SK-N-SH (cell line): ENCODE measurements around the gene NTRK3. TPM values are rescaled to one million over a fixed set of nuclear protein-coding genes. Genes with fewer than 3 reads are reported as not detected.
A peak's percentile ranks its signal among the peaks of the same experiment; 100 is the strongest.

Experiments
- CTCF ChIA-PET: fragments of 300-600, 350-600 bp; formaldehyde crosslinking; extraction: SDS; loops from one replicate; lab custom pipeline; 2021; lab: Yijun Ruan, JAX
- POLR2A ChIA-PET: fragments of 350-600 bp; sonication (Branson Sonifier 250); formaldehyde crosslinking; extraction: SDS; loops from one replicate; lab custom pipeline; 2020; ENCODE audit warnings: antibody characterized with exemption, inconsistent platforms; lab: Yijun Ruan, JAX
- DNase-seq: peaks from one replicate; pipeline ENCODE4 v3.0.0; 2012
- H2AFZ ChIP-seq: fragments of 200-600 bp; sonication (generic); 2 replicates; pipeline ENCODE4 v1.8.1; 2016; ENCODE audit warnings: antibody characterized with exemption, mild to moderate bottlenecking, low read depth
- H3F3A ChIP-seq: fragments of 200-600 bp; sonication (generic); replicated peaks from 2 replicates; pipeline ENCODE3; 2016; ENCODE audit warnings: antibody characterized with exemption, mild to moderate bottlenecking; ENCODE audit not compliant: insufficient read depth
- H3K27ac ChIP-seq, 2 experiments: fragments of 200-500 bp in 1 of 2; fragments of 200-600 bp in 1 of 2; sonication (Bioruptor generic) in 1 of 2; sonication (generic), shearing (Covaris generic) in 1 of 2; 2 replicates each; pipeline versions ENCODE4 v1.5.1 to v1.6.1; 2014 to 2016; ENCODE audit warnings: low read depth in 2 of 2, inconsistent platforms in 1 of 2, low read length in 1 of 2, mild to moderate bottlenecking in 1 of 2, mixed read lengths in 1 of 2
- H3K27me3 ChIP-seq: fragments of 200-600 bp; sonication (generic), shearing (Covaris generic); 2 replicates; pipeline ENCODE4 v1.6.1; 2016; ENCODE audit warnings: mixed run types; ENCODE audit not compliant: insufficient read depth
- H3K36me3 ChIP-seq, 2 experiments: fragments of 200-500 bp in 1 of 2; fragments of 200-600 bp in 1 of 2; sonication (Bioruptor generic) in 1 of 2; sonication (generic) in 1 of 2; replicated peaks in 1 of 2; 2 replicates each; pipeline versions ENCODE3 to v1.5.1; 2014 to 2016; ENCODE audit warnings: low read length in 1 of 2, mild to moderate bottlenecking in 1 of 2; ENCODE audit not compliant: insufficient read depth in 2 of 2, control insufficient read depth in 1 of 2
- H3K4me1 ChIP-seq, 2 experiments: fragments of 200-500 bp in 1 of 2; fragments of 200-600 bp in 1 of 2; sonication (Bioruptor generic) in 1 of 2; sonication (generic), shearing (Covaris generic) in 1 of 2; 2 replicates each; pipeline versions ENCODE4 v1.5.1 to v1.6.1; 2014 to 2016; ENCODE audit warnings: low read depth in 1 of 2, low read length in 1 of 2, mixed run types in 1 of 2; ENCODE audit not compliant: insufficient read depth in 2 of 2, control insufficient read depth in 1 of 2
- H3K4me2 ChIP-seq: fragments of 200-600 bp; sonication (generic), shearing (Covaris generic); 2 replicates; pipeline ENCODE4 v1.6.1; 2017; ENCODE audit warnings: mixed run types
- H3K4me3 ChIP-seq, 2 experiments: fragments of 200-500 bp in 1 of 2; fragments of 200-600 bp in 1 of 2; sonication (Bioruptor generic) in 1 of 2; sonication (generic), shearing (Covaris generic) in 1 of 2; 2 replicates each; pipeline versions ENCODE4 v1.5.1 to v1.8.1; 2014 to 2016; ENCODE audit warnings: low read depth in 2 of 2, inconsistent platforms in 1 of 2, low read length in 1 of 2, mild to moderate bottlenecking in 1 of 2, mixed read lengths in 1 of 2, moderate library complexity in 1 of 2
- H3K79me2 ChIP-seq: fragments of 200-600 bp; sonication (generic); 2 replicates; pipeline ENCODE4 v1.8.1; 2017; ENCODE audit warnings: mild to moderate bottlenecking; ENCODE audit not compliant: insufficient read depth
- H3K9ac ChIP-seq: fragments of 200-600 bp; sonication (generic); 2 replicates; pipeline ENCODE4 v1.6.1; 2017; ENCODE audit warnings: mixed run types
- H3K9me2 ChIP-seq: fragments of 200-600 bp; sonication (generic); 2 replicates; pipeline ENCODE4 v1.6.1; 2017; ENCODE audit warnings: mixed run types
- H3K9me3 ChIP-seq: fragments of 200-600 bp; sonication (generic); 2 replicates; pipeline ENCODE4 v1.6.1; 2017; ENCODE audit warnings: mixed run types, mild to moderate bottlenecking, moderate library complexity
- H4K20me1 ChIP-seq: fragments of 200-600 bp; sonication (generic); 2 replicates; pipeline ENCODE4 v1.6.1; 2017; ENCODE audit warnings: mild to moderate bottlenecking, mixed run types; ENCODE audit not compliant: insufficient read depth
- CHD2 ChIP-seq: fragments of 150-350 bp; IDR thresholded peaks from 2 replicates; pipeline ENCODE4 v1.6.1; 2018; ENCODE audit warnings: low read length; ENCODE audit not compliant: partially characterized antibody
- CTCF ChIP-seq: fragments of 200-600 bp; sonication (generic); IDR thresholded peaks from 2 replicates; pipeline ENCODE4 v1.6.1; 2017; ENCODE audit warnings: antibody characterized with exemption, mild to moderate bottlenecking, moderate library complexity
- EP300 ChIP-seq, 2 experiments: IDR thresholded peaks; 2 replicates each; pipeline versions ENCODE4 v1.4.0 to v1.6.1; 2012; ENCODE audit warnings: borderline replicate concordance in 1 of 2, low read depth in 1 of 2, low read length in 1 of 2
- FOSL2 ChIP-seq: IDR thresholded peaks from 2 replicates; pipeline ENCODE4 v1.4.0; 2012; ENCODE audit warnings: low read depth, mild to moderate bottlenecking, moderate library complexity, borderline replicate concordance
- FOXJ3 ChIP-seq: sonication (generic); formaldehyde crosslinking; IDR thresholded peaks from 2 replicates; pipeline ENCODE4 v1.5.1; 2020; ENCODE audit warnings: mild to moderate bottlenecking, missing genetic modification reagents
- GATA2 ChIP-seq: sonication (generic); formaldehyde crosslinking; IDR thresholded peaks from 2 replicates; pipeline ENCODE4 v1.5.0; 2020; ENCODE audit warnings: mild to moderate bottlenecking, missing genetic modification reagents
- JUND ChIP-seq: IDR thresholded peaks from 2 replicates; pipeline ENCODE4 v1.4.0; 2012
- MXI1 ChIP-seq: IDR thresholded peaks from 2 replicates; pipeline ENCODE4 v1.6.1; 2012; ENCODE audit warnings: mild to moderate bottlenecking, low read depth, low read length, improper control_type of control experiment
- NFIC ChIP-seq: IDR thresholded peaks from 2 replicates; pipeline ENCODE4 v1.4.0; 2012; ENCODE audit warnings: borderline replicate concordance
- NRF1 ChIP-seq: IDR thresholded peaks from 2 replicates; pipeline ENCODE4 v1.6.1; 2012; ENCODE audit warnings: low read depth, mild to moderate bottlenecking, low read length
- PBX3 ChIP-seq: IDR thresholded peaks from 2 replicates; pipeline ENCODE4; 2012
- RCOR1 ChIP-seq: fragments of 150-350 bp; IDR thresholded peaks from 2 replicates; pipeline ENCODE4 v1.6.1; 2017; ENCODE audit warnings: antibody characterized with exemption, low read length
- RXRA ChIP-seq: IDR thresholded peaks from 2 replicates; pipeline ENCODE4 v1.4.0; 2012; ENCODE audit warnings: low read depth, mild to moderate bottlenecking, borderline replicate concordance
- SMC3 ChIP-seq: IDR thresholded peaks from 2 replicates; pipeline ENCODE4 v1.6.1; 2012; ENCODE audit warnings: low read depth, low read length, improper control_type of control experiment
- TCF12 ChIP-seq: IDR thresholded peaks from 2 replicates; pipeline ENCODE4 v1.4.0; 2012
- USF1 ChIP-seq: IDR thresholded peaks from 2 replicates; pipeline ENCODE4 v1.4.0; 2012; ENCODE audit warnings: low read depth, borderline replicate concordance
- WGBS: methylation state at CpG from one replicate; pipeline ENCODE4 v1.1.6; 2017; ENCODE audit warnings: low lambda C conversion rate; 5-methylcytosine and 5-hydroxymethylcytosine counted together
- polyA plus RNA-seq, 3 experiments: library from polyadenylated mRNA; depleted of rRNA; stranded (reverse); fragments of >200 nt; gene quantifications; 2 replicates each; pipeline ENCODE4 v1.2.3, GENCODE V29; 2012
- TF ChIP-seq, protein P1 (sequence below): IDR thresholded peaks from 2 replicates; pipeline ENCODE4 v1.4.0; 2012; ENCODE audit warnings: low read depth

Gene NTRK3
- polyA plus RNA-seq, 1 of the 3 experiments (the other 2 are of a cell fraction): 2.6 TPM

DNA sequence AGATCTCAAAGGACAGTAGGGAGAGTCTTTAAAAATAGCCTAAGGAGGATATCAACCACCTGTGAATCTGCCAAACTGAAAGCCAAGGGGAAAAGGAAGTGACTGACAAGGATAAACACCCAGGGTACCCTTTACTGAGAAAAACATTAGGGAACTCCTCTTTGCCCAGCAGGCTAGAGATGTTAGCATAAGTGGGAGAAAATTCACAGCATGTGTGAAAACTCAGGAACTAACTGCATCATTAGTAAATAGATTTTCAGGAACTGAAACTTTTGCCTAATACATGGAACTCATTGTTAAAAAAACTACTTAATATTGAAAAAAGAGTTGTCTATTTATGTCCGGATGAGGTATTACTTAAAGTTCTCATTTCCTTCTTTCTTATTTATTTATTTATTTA lies 375.5 kb downstream of the NTRK3 start:
- H3K27me3 ChIP-seq: no peaks in the 10 kb centered on the region
- ChIA-PET POLR2A (no interaction called here), CTCF (no interaction called here)
- H3K4me2 ChIP-seq: no peak overlapping the region
- no peaks in the 10 kb centered on the region; the same call in 1 of the 2 replicates for H3K9me2 ChIP-seq
- H3K4me3 ChIP-seq: no peak overlapping the region
- no peaks in the 10 kb centered on the region for H4K20me1 ChIP-seq
- no peak for DNase-seq
- H3K79me2 ChIP-seq: no peaks in the 10 kb centered on the region
- H2AFZ ChIP-seq: no peak overlapping the region
- H3K9ac ChIP-seq: no peak overlapping the region
- H3K9me3 ChIP-seq: peaks cover 8% of the 10 kb centered on the region
- H3K4me1 ChIP-seq: peaks cover 15 to 16% of the 10 kb centered on the region in 2 experiments; a peak in 3 of 4 replicates
- no peak overlapping the region for H3K27ac ChIP-seq
- WGBS: 89% methylated on average over 1 of the region's 1 CpG
- no peaks in the 10 kb centered on the region for H3K36me3 ChIP-seq
- TF ChIP-seq CHD2: no peak
- TF ChIP-seq, protein P1, sequence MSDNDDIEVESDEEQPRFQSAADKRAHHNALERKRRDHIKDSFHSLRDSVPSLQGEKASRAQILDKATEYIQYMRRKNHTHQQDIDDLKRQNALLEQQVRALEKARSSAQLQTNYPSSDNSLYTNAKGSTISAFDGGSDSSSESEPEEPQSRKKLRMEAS: no peak
- H3F3A ChIP-seq: no peaks in the 10 kb centered on the region

DNA sequence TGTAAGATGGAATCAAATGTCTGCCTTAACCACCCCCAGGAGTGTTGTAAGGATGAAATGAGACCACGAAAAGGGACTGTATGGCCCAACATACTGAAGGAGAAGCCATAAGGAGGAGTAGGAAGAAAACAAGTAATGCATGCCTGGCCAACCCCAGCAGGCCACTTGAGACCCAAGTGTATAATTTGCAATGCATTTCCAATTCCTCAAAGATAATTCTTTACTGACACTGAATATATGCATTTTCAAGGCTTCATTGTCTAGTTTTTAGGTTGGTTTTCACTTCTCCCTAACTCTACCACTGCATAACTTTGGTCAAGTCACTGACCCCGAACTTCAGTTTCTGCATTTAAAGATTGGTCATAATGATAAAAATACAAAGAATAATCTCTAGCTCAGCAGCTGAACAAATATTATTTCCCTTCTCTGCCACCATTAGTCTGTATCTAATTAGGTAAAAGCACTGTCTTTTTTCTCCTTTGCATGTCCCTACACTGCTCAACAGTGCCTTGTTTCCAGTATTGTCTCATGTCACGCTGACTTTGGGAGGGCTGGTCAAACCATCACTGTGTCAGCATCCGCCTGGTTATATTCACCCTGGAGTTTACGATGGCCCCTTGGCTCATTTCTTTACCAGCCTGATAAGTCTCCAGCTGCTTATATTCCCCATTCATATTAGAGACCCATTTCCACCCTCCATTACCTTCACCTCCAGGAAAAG lies 378.6 kb downstream of the NTRK3 start:
- 47% methylated on average over 5 of the region's 5 CpGs for WGBS
- Histone ChIP-seq H4K20me1 (no peaks in the 10 kb centered on the region), H2AFZ (no peak overlapping the region), H3K9me2 (no peaks in the 10 kb centered on the region; the same call in 1 of the 2 replicates), H3F3A (no peaks in the 10 kb centered on the region), H3K27me3 (no peaks in the 10 kb centered on the region), H3K4me1 (peaks cover 16 to 19% of the 10 kb centered on the region in 2 experiments; a peak in 3 of 4 replicates), H3K9ac (no peak overlapping the region), H3K4me2 (peak overlapping the region; percentile 43), H3K27ac (no peak overlapping the region; a peak in 1 of 4 replicates), H3K4me3 (no peak overlapping the region), H3K79me2 (no peaks in the 10 kb centered on the region), H3K9me3 (no peaks in the 10 kb centered on the region), H3K36me3 (no peaks in the 10 kb centered on the region)
- peak; percentile 19 for DNase-seq
- CTCF ChIA-PET: interaction anchor here (0.6 kb wide), 1 partner anchor 1973 kb away, joined by 3 read pairs; no protein-coding TSS in a partner anchor
- POLR2A ChIA-PET: no interaction called here
- no peak for TF ChIP-seq FOXJ3

DNA sequence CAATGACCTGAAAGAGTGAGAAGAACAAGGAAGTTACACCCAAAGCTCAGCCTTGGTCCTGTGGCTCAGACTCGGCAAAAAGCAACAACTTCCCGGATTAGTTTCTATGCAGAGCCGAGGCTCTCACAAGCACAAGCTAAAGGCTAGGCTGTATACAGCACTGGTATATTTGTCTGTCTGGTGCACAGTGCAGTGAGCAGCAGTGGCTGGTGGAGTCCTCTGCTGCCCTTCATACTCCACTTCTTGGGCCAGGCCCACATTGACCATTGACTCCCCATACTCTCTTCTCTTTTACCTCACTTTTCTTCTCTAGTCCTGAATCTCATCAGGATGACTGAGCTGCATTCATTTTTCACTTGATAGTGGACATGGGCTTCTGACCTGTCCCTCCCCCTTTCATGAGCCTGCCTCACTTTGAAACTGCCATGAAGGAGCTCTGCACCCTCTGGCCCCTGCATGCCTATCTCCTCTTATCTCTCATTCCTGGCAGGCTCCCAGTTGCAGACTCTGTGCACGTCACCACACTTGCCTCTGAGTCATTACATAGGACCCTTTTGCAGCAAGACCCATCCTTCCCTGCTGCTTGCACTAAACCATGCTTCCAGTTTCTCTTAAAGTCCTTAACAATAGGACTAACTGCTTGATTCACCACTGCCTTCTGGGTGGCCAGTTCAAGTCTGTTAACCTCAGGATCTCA lies 379.3 kb downstream of the NTRK3 start:
- CTCF ChIA-PET: interaction anchor here (0.6 kb wide), 1 partner anchor 1972 kb away, joined by 3 read pairs; no protein-coding TSS in a partner anchor
- POLR2A ChIA-PET: no interaction called here
- Histone ChIP-seq H3K27me3 (no peaks in the 10 kb centered on the region), H3K9me2 (no peaks in the 10 kb centered on the region), H4K20me1 (no peaks in the 10 kb centered on the region), H3K4me1 (peaks cover 18 to 19% of the 10 kb centered on the region in 2 experiments), H3K27ac (no peak overlapping the region), H3K9ac (no peak overlapping the region), H3K9me3 (no peaks in the 10 kb centered on the region), H2AFZ (no peak overlapping the region), H3F3A (peaks cover 4% of the 10 kb centered on the region), H3K4me2 (peak overlapping the region; percentile 43), H3K79me2 (no peaks in the 10 kb centered on the region), H3K36me3 (no peaks in the 10 kb centered on the region), H3K4me3 (no peak overlapping the region)
- DNase-seq: peak; percentile 58
- WGBS: 40% methylated on average over 4 of the region's 4 CpGs
- TF ChIP-seq EP300 (IDR thresholded peaks at IDR 0.05; ENCODE audit: borderline replicate concordance in 1 of 2, low read depth in 1 of 2, low read length in 1 of 2) (peak in 1 of 2 experiments; percentile 75; a peak in 1 of 4 replicates), MXI1 (no peak), USF1 (no peak), SMC3 (no peak), RCOR1 (peak; percentile 21; the same call in 1 of the 2 replicates), CTCF (no peak), GATA2 (CRISPR knock-in tag) (peak; percentile 72; the same call in 1 of the 2 replicates), CHD2 (peak; percentile 12), FOSL2 (peak; percentile 69), RXRA (peak; percentile 45; the same call in 1 of the 2 replicates), NRF1 (no peak), PBX3 (peak; percentile 50), NFIC (peak; percentile 84), JUND (peak; percentile 47), TCF12 (peak; percentile 72)
